ENCODE measurements around the gene HEATR5B.

The HEATR5B gene

GRCh38 chr2:37083873-37084794 is at the start of gene HEATR5B, which contains the start of gene GPATCH11:
Gene HEATR5B (minus strand): TSS chr2:37084372. CDS start chr2:37083414, 958 bp downstream.
Gene GPATCH11 (plus strand): TSS chr2:37084518. CDS start chr2:37088382, 3,864 bp downstream.
- DNase-seq (ENCODE audit: low read depth, low spot score), result peak; percentile 86
- H3K27ac ChIP-seq, result peak within 1 kb of the TSS; percentile 76

GRCh38 chr2:37132914-37133313 is 48.7 kb upstream of the HEATR5B start:
- no peak for DNase-seq (ENCODE audit: low read depth, low spot score)
- H3K27ac ChIP-seq, result no peak overlapping the region

DNA sequence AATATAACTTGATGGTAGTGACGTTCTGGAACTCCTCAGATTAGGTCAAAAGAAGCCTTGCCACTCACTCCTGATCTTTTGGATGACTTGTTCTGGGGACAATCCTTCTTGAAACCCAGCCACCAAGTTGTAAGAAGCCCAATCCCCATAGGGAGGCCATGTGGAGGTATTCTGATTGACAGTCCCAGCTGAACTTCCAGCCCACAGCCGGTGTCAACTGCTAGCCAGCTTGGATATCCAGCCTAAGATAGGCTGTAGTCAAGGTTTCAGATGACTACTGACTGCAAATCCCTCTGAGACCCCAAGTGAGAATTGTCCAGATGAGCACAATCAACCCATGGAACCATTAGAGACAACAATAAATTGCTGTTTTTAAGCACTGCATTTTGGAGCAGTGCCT is 41.2 kb upstream of the HEATR5B start:
- no peak for DNase-seq (ENCODE audit: low read depth, low spot score)
- no peak overlapping the region for H3K27ac ChIP-seq

- DNase-seq (ENCODE audit: low read depth, low spot score), result no peak
- H3K27ac ChIP-seq, result no peak overlapping the region
These were observed 35.0 kb upstream of the HEATR5B start for GRCh38 chr2:37119157-37119556.

GRCh38 chr2:37117566-37117965 is 33.4 kb upstream of the HEATR5B start:
- H3K27ac ChIP-seq, result no peak overlapping the region
- DNase-seq (ENCODE audit: low read depth, low spot score), result no peak

- no peak for DNase-seq (ENCODE audit: low read depth, low spot score)
- H3K27ac ChIP-seq, result no peak overlapping the region
These were observed 27.8 kb upstream of the HEATR5B start for GRCh38 chr2:37111958-37112357.

- peak; percentile 78 for DNase-seq (ENCODE audit: low read depth, low spot score)
- peak overlapping the region; percentile 44 for H3K27ac ChIP-seq
These were observed 26.4 kb upstream of the HEATR5B start for GRCh38 chr2:37110306-37111212.

GRCh38 chr2:37109523-37109922 is 25.4 kb upstream of the HEATR5B start:
- DNase-seq (ENCODE audit: low read depth, low spot score), result no peak
- H3K27ac ChIP-seq, result no peak overlapping the region

GRCh38 chr2:37105150-37105549 is 21.0 kb upstream of the HEATR5B start:
- no peak for DNase-seq (ENCODE audit: low read depth, low spot score)
- H3K27ac ChIP-seq, result no peak overlapping the region

DNA sequence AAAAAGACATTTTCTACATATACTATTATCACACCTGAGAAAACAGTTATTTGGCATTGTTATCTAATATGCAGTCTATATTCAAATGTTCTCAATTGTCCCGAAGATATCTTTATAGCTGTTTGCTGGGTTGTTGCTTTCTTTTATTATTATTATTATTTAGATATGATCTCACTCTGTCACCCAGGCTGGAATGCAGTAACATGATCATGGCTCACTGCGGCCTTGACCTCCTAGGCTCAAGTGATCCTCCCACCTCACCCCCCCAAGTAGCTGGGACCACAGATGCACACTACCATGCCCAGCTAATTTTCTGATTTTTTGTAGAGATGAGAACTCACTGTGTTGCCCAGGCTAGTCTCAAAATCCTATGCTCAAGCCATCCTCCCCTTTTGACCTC is 20.0 kb upstream of the HEATR5B start:
- H3K27ac ChIP-seq, result no peak overlapping the region
- DNase-seq (ENCODE audit: low read depth, low spot score), result no peak

- DNase-seq (ENCODE audit: low read depth, low spot score), result no peak
- H3K27ac ChIP-seq, result no peak overlapping the region
These were observed 18.4 kb upstream of the HEATR5B start for GRCh38 chr2:37102588-37102987.

- H3K27ac ChIP-seq, result no peak overlapping the region
- no peak for DNase-seq (ENCODE audit: low read depth, low spot score)
These were observed 15.9 kb upstream of the HEATR5B start for GRCh38 chr2:37100054-37100453.

GRCh38 chr2:37098416-37099118 is 14.4 kb upstream of the HEATR5B start:
- no peak for DNase-seq (ENCODE audit: low read depth, low spot score)
- no peak overlapping the region for H3K27ac ChIP-seq

GRCh38 chr2:37096568-37096967 is 12.4 kb upstream of the HEATR5B start:
- no peak overlapping the region for H3K27ac ChIP-seq
- no peak for DNase-seq (ENCODE audit: low read depth, low spot score)

GRCh38 chr2:37091873-37092272 is 7.7 kb upstream of the HEATR5B start:
- DNase-seq (ENCODE audit: low read depth, low spot score), result no peak
- no peak overlapping the region for H3K27ac ChIP-seq

- DNase-seq (ENCODE audit: low read depth, low spot score), result no peak
- no peak overlapping the region for H3K27ac ChIP-seq
These were observed 5.9 kb upstream of the HEATR5B start for GRCh38 chr2:37090019-37090477.

- DNase-seq (ENCODE audit: low read depth, low spot score), result peak; percentile 12
- no peak overlapping the region for H3K27ac ChIP-seq
These were observed 1.6 kb upstream of the HEATR5B start for GRCh38 chr2:37085731-37086147.

DNA sequence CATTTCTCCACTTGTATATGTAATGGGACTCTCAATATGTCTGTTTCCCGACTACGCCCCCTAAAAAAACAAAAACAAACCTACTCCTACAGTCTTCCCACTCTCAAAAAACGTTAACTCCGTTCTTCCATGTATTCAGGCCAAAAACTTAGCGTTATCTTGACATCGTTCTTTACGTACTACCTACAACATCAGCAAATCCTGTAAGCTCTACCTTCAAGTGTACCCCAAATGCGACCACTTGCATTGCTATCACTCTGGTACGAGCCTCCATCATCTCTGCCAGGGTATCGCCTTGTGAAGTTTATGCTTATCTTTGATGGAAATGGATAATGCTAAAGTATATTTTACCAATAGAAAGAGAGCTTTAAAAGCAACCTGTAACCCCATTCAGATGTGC is 625 bp upstream of the HEATR5B start:
- H3K27ac ChIP-seq, result peak overlapping the region; percentile 76
- DNase-seq (ENCODE audit: low read depth, low spot score), result no peak

- no peak for DNase-seq (ENCODE audit: low read depth, low spot score)
- H3K27ac ChIP-seq, result no peak overlapping the region
These were observed 3.5 kb downstream of the HEATR5B start for GRCh38 chr2:37080689-37081088.

GRCh38 chr2:37080266-37080665 is 3.9 kb downstream of the HEATR5B start:
- no peak for DNase-seq (ENCODE audit: low read depth, low spot score)
- no peak overlapping the region for H3K27ac ChIP-seq

All from epithelial cell of prostate (primary cell).